Activated T-helper 2 cell treated with anti-CD3 and anti-CD28 coated beads, Interferon-gamma antibody, Interleukin-2, Interleukin-4, amounts not matched to agents 10 μg/mL and 5 μg/mL and 100 μg/mL, durations not matched to agents 14 hours and 24 hours and 36 hours (primary cell): ENCODE measurements around the gene PHACTR2. TPM values are rescaled to one million over a fixed set of nuclear protein-coding genes. Genes with fewer than 3 reads are reported as not detected.
"Not testable (repeated sequence)": the region's sequence is repeated elsewhere in the genome, so short reads cannot be mapped to it uniquely, and the experiment has no call there.

Experiments
- DNase-seq: peaks from one replicate; pipeline ENCODE4 v3.0.0; 2021; ENCODE audit warnings: low spot score
- H3K27ac Mint-ChIP-seq: one replicate; pipeline ENCODE4 v1.8.0; 2021; ENCODE audit warnings: mixed read lengths
- H3K27me3 Mint-ChIP-seq: one replicate; pipeline ENCODE4 v1.8.0; 2021; ENCODE audit warnings: low read depth, mixed read lengths
- H3K36me3 Mint-ChIP-seq: one replicate; pipeline ENCODE4 v1.8.0; 2021; ENCODE audit warnings: low read depth, mixed read lengths
- H3K4me1 Mint-ChIP-seq: one replicate; pipeline ENCODE4 v1.8.0; 2021; ENCODE audit warnings: low read depth, mixed read lengths
- H3K4me3 Mint-ChIP-seq: one replicate; pipeline ENCODE4 v1.8.0; 2021; ENCODE audit warnings: low read depth, mild to moderate bottlenecking, moderate library complexity, mixed read lengths
- H3K9me3 Mint-ChIP-seq: one replicate; pipeline ENCODE4 v1.8.0; 2021; ENCODE audit warnings: mixed read lengths
- intact Hi-C: fragments of 100-400 bp; cut with micrococcal nuclease; formaldehyde crosslinking; loops from one replicate; pipeline ENCODE4 v1.15.1; 2023
- total RNA-seq: library from RNA; stranded (reverse); gene quantifications from 2 replicates; pipeline ENCODE4 v1.2.3, GENCODE V29; 2022

PHACTR2 gene
- total RNA-seq, 1 donor from 2014 or later: 45.4 TPM

GRCh38 chr6:143859891-143860660, 182.3 kb downstream of the PHACTR2 start:
- Mint-ChIP-seq H3K9me3 (peaks cover 8% of the 10 kb centered on the region), H3K27ac (no peak overlapping the region), H3K4me1 (peaks cover 23% of the 10 kb centered on the region), H3K4me3 (no peak overlapping the region), H3K27me3 (no peaks in the 10 kb centered on the region), H3K36me3 (peaks cover 85% of the 10 kb centered on the region)
- intact Hi-C loops: loop anchor here (5.0 kb wide), 1 partner anchor 128 kb away; no protein-coding TSS in a partner anchor
- no peak for DNase-seq

- intact Hi-C loops: no loop called here
- DNase-seq: no peak
- Mint-ChIP-seq H3K4me1 (no peaks in the 10 kb centered on the region), H3K27ac (no peak overlapping the region), H3K27me3 (no peaks in the 10 kb centered on the region), H3K4me3 (no peak overlapping the region), H3K9me3 (no peaks in the 10 kb centered on the region), H3K36me3 (peaks cover 63% of the 10 kb centered on the region)
Measured at GRCh38 chr6:143863771-143864170, 186.0 kb downstream of the PHACTR2 start.

GRCh38 chr6:143864234-143864633, 186.5 kb downstream of the PHACTR2 start, which contains the start of gene ZC2HC1B:
ZC2HC1B (plus strand) TSS chr6:143864474; CDS start chr6:143864540, 66 bp downstream.
- Mint-ChIP-seq H3K27ac (no peak within 1 kb of the TSS), H3K27me3 (no peaks in the 10 kb centered on the region), H3K36me3 (peaks cover 59% of the 10 kb centered on the region), H3K4me1 (no peaks in the 10 kb centered on the region), H3K9me3 (no peaks in the 10 kb centered on the region), H3K4me3 (no peak within 1 kb of the TSS)
- DNase-seq: no peak
- intact Hi-C loops: no loop called here

GRCh38 chr6:143867236-143867635, 189.5 kb downstream of the PHACTR2 start:
- no peaks in the 10 kb centered on the region for H3K27me3 Mint-ChIP-seq
- no peak overlapping the region for H3K27ac Mint-ChIP-seq
- intact Hi-C loops: no loop called here
- peaks cover 2% of the 10 kb centered on the region for H3K4me1 Mint-ChIP-seq
- no peak overlapping the region for H3K4me3 Mint-ChIP-seq
- H3K9me3 Mint-ChIP-seq: no peaks in the 10 kb centered on the region
- no peak for DNase-seq
- peaks cover 32% of the 10 kb centered on the region for H3K36me3 Mint-ChIP-seq

GRCh38 chr6:143868808-143869207, 191.0 kb downstream of the PHACTR2 start:
- H3K9me3 Mint-ChIP-seq, H3K4me3 Mint-ChIP-seq, intact Hi-C loops, H3K4me1 Mint-ChIP-seq, H3K27ac Mint-ChIP-seq, H3K27me3 Mint-ChIP-seq, DNase-seq: not testable (repeated sequence)
- H3K36me3 Mint-ChIP-seq: peaks cover 23% of the 10 kb centered on the region

GRCh38 chr6:143871202-143871730, 193.5 kb downstream of the PHACTR2 start:
- H3K4me1 Mint-ChIP-seq, H3K27ac Mint-ChIP-seq, intact Hi-C loops, H3K27me3 Mint-ChIP-seq, DNase-seq, H3K4me3 Mint-ChIP-seq, H3K36me3 Mint-ChIP-seq: not testable (repeated sequence)
- peaks cover 12% of the 10 kb centered on the region for H3K9me3 Mint-ChIP-seq

GRCh38 chr6:143872201-143872600, 194.4 kb downstream of the PHACTR2 start:
- H3K27me3 Mint-ChIP-seq: no peaks in the 10 kb centered on the region

GRCh38 chr6:143873600-143873999, 195.8 kb downstream of the PHACTR2 start:
- H3K27me3 Mint-ChIP-seq, H3K27ac Mint-ChIP-seq, intact Hi-C loops, H3K4me3 Mint-ChIP-seq, H3K36me3 Mint-ChIP-seq, DNase-seq: not testable (repeated sequence)
- Mint-ChIP-seq H3K9me3 (peaks cover 13% of the 10 kb centered on the region), H3K4me1 (peaks cover 13% of the 10 kb centered on the region)

More at GRCh38 chr6:143872201-143872600, 194.4 kb downstream of the PHACTR2 start:
- intact Hi-C loops: no loop called here
- DNase-seq: no peak
- H3K4me3 Mint-ChIP-seq: no peak overlapping the region
- H3K4me1 Mint-ChIP-seq: peaks cover 7% of the 10 kb centered on the region
- H3K36me3 Mint-ChIP-seq: no peaks in the 10 kb centered on the region
- peaks cover 13% of the 10 kb centered on the region for H3K9me3 Mint-ChIP-seq
- H3K27ac Mint-ChIP-seq: no peak overlapping the region

GRCh38 chr6:143874503-143874902, 196.7 kb downstream of the PHACTR2 start:
- not testable (repeated sequence) for H3K36me3 Mint-ChIP-seq
- H3K4me1 Mint-ChIP-seq: peaks cover 13% of the 10 kb centered on the region

GRCh38 chr6:143877584-143878271, 200.0 kb downstream of the PHACTR2 start:
- H3K4me3 Mint-ChIP-seq: no peak overlapping the region
- H3K36me3 Mint-ChIP-seq: peaks cover 3% of the 10 kb centered on the region
- H3K9me3 Mint-ChIP-seq: peaks cover 13% of the 10 kb centered on the region
- intact Hi-C loops: no loop called here
- H3K27ac Mint-ChIP-seq: no peak overlapping the region
- H3K27me3 Mint-ChIP-seq: no peaks in the 10 kb centered on the region
- H3K4me1 Mint-ChIP-seq: peaks cover 8% of the 10 kb centered on the region
- no peak for DNase-seq

More at GRCh38 chr6:143874503-143874902, 196.7 kb downstream of the PHACTR2 start:
- H3K27me3 Mint-ChIP-seq, H3K27ac Mint-ChIP-seq, intact Hi-C loops, H3K4me3 Mint-ChIP-seq, DNase-seq: not testable (repeated sequence)
- H3K9me3 Mint-ChIP-seq: peaks cover 13% of the 10 kb centered on the region

- DNase-seq: no peak
- H3K4me3 Mint-ChIP-seq: no peak overlapping the region
- peaks cover 1% of the 10 kb centered on the region for H3K27me3 Mint-ChIP-seq
- H3K27ac Mint-ChIP-seq: no peak overlapping the region
- H3K4me1 Mint-ChIP-seq: peaks cover 6% of the 10 kb centered on the region
- H3K36me3 Mint-ChIP-seq: peaks cover 3% of the 10 kb centered on the region
- intact Hi-C loops: no loop called here
- H3K9me3 Mint-ChIP-seq: peaks cover 13% of the 10 kb centered on the region
Measured at GRCh38 chr6:143878272-143878760, 200.6 kb downstream of the PHACTR2 start.

- intact Hi-C loops: no loop called here
- Mint-ChIP-seq H3K4me1 (peaks cover 6% of the 10 kb centered on the region), H3K36me3 (peaks cover 3% of the 10 kb centered on the region), H3K9me3 (peaks cover 9% of the 10 kb centered on the region), H3K4me3 (no peak overlapping the region), H3K27me3 (peaks cover 3% of the 10 kb centered on the region), H3K27ac (no peak overlapping the region)
- no peak for DNase-seq
Measured at GRCh38 chr6:143880412-143880811, 202.6 kb downstream of the PHACTR2 start.
